ENCODE data around the gene KMT5C. TPM values are rescaled to one million over a fixed set of nuclear protein-coding genes. Genes with fewer than 3 reads are reported as not detected.

Gene KMT5C
- total and polyA plus RNA-seq, 2 donors: 7.7 to 23.5 TPM

GRCh38 chr19:55358493-55358892, 18.8 kb downstream of the KMT5C start:
- no peak for DNase-seq (ENCODE audit: low read depth in 6 of 9, low spot score in 9 of 9)
- 93% methylated on average over 19 of the region's 19 CpGs for WGBS
- Histone ChIP-seq H3K27ac (ENCODE audit: low read depth in 1 of 2, low read length in 1 of 2) (peak overlapping the region in 1 of 2 donors; percentile 46), H3K9me3 (ENCODE audit: control insufficient read depth in 2 of 2, insufficient read depth in 1 of 2, low read length in 1 of 2) (peaks cover 0 to 4% of the 10 kb centered on the region in 2 donors), H3K27me3 (ENCODE audit: control insufficient read depth in 2 of 2, insufficient read depth in 1 of 2, low read length in 1 of 2) (peaks cover 30 to 66% of the 10 kb centered on the region in 2 donors), H3K4me1 (ENCODE audit: control insufficient read depth in 2 of 2, insufficient read depth in 2 of 2, low read length in 2 of 2) (peaks cover 8% of the 10 kb centered on the region in 2 donors), H3K4me3 (ENCODE audit: low read length in 2 of 2) (no peak overlapping the region), H3K36me3 (ENCODE audit: control insufficient read depth in 2 of 2, insufficient read depth in 2 of 2, low read length in 1 of 2) (no peaks in the 10 kb centered on the region)

- Histone ChIP-seq H3K4me1 (ENCODE audit: control insufficient read depth in 2 of 2, insufficient read depth in 2 of 2, low read length in 2 of 2) (peaks cover 2 to 3% of the 10 kb centered on the region in 2 donors), H3K36me3 (ENCODE audit: control insufficient read depth in 2 of 2, insufficient read depth in 2 of 2, low read length in 1 of 2) (no peaks in the 10 kb centered on the region), H3K27ac (ENCODE audit: low read depth in 1 of 2, low read length in 1 of 2) (peak overlapping the region in 1 of 2 donors; percentile 72), H3K4me3 (ENCODE audit: low read length in 2 of 2) (no peak overlapping the region), H3K27me3 (ENCODE audit: control insufficient read depth in 2 of 2, insufficient read depth in 1 of 2, low read length in 1 of 2) (peaks cover 22 to 66% of the 10 kb centered on the region in 2 donors), H3K9me3 (ENCODE audit: control insufficient read depth in 2 of 2, insufficient read depth in 1 of 2, low read length in 1 of 2) (no peaks in the 10 kb centered on the region)
- WGBS: 90% methylated on average over 32 of the region's 32 CpGs
- DNase-seq (ENCODE audit: low read depth in 6 of 9, low spot score in 9 of 9): no peak
Observed at GRCh38 chr19:55358943-55359908, 19.6 kb downstream of the KMT5C start.

GRCh38 chr19:55360902-55361301, 21.2 kb downstream of the KMT5C start:
- no peak overlapping the region for H3K27ac ChIP-seq (ENCODE audit: low read depth in 1 of 2, low read length in 1 of 2)
- no peaks in the 10 kb centered on the region for H3K9me3 ChIP-seq (ENCODE audit: control insufficient read depth in 2 of 2, insufficient read depth in 1 of 2, low read length in 1 of 2)
- H3K4me1 ChIP-seq (ENCODE audit: control insufficient read depth in 2 of 2, insufficient read depth in 2 of 2, low read length in 2 of 2): no peaks in the 10 kb centered on the region
- WGBS: 92% methylated on average over 16 of the region's 16 CpGs
- DNase-seq (ENCODE audit: low read depth in 6 of 9, low spot score in 9 of 9): no peak
- peaks cover 6 to 62% of the 10 kb centered on the region in 2 donors for H3K27me3 ChIP-seq (ENCODE audit: control insufficient read depth in 2 of 2, insufficient read depth in 1 of 2, low read length in 1 of 2)
- no peak overlapping the region for H3K4me3 ChIP-seq (ENCODE audit: low read length in 2 of 2)
- no peaks in the 10 kb centered on the region for H3K36me3 ChIP-seq (ENCODE audit: control insufficient read depth in 2 of 2, insufficient read depth in 2 of 2, low read length in 1 of 2)

GRCh38 chr19:55362174-55362989, 22.7 kb downstream of the KMT5C start:
- WGBS: 90% methylated on average over 38 of the region's 38 CpGs

GRCh38 chr19:55362990-55363716, 23.5 kb downstream of the KMT5C start, which contains the start of gene GARIN5B:
TSS of gene GARIN5B (minus strand) at chr19:55363260. CDS start at chr19:55363066, 194 bp downstream.
- Histone ChIP-seq H3K9me3 (ENCODE audit: control insufficient read depth in 2 of 2, insufficient read depth in 1 of 2, low read length in 1 of 2) (no peaks in the 10 kb centered on the region), H3K27ac (ENCODE audit: low read depth in 1 of 2, low read length in 1 of 2) (no peak within 1 kb of the TSS), H3K36me3 (ENCODE audit: control insufficient read depth in 2 of 2, insufficient read depth in 2 of 2, low read length in 1 of 2) (no peaks in the 10 kb centered on the region), H3K4me1 (ENCODE audit: control insufficient read depth in 2 of 2, insufficient read depth in 2 of 2, low read length in 2 of 2) (no peaks in the 10 kb centered on the region), H3K27me3 (ENCODE audit: control insufficient read depth in 2 of 2, insufficient read depth in 1 of 2, low read length in 1 of 2) (peaks cover 3 to 63% of the 10 kb centered on the region in 2 donors), H3K4me3 (ENCODE audit: low read length in 2 of 2) (no peak within 1 kb of the TSS)
- WGBS: 95% methylated on average over 27 of the region's 27 CpGs
- DNase-seq (ENCODE audit: low read depth in 6 of 9, low spot score in 9 of 9): no peak

More at GRCh38 chr19:55362174-55362989, 22.7 kb downstream of the KMT5C start:
- no peak overlapping the region for H3K27ac ChIP-seq (ENCODE audit: low read depth in 1 of 2, low read length in 1 of 2)
- H3K27me3 ChIP-seq (ENCODE audit: control insufficient read depth in 2 of 2, insufficient read depth in 1 of 2, low read length in 1 of 2): peaks cover 0 to 61% of the 10 kb centered on the region in 2 donors
- H3K4me3 ChIP-seq (ENCODE audit: low read length in 2 of 2): no peak overlapping the region
- no peaks in the 10 kb centered on the region for H3K9me3 ChIP-seq (ENCODE audit: control insufficient read depth in 2 of 2, insufficient read depth in 1 of 2, low read length in 1 of 2)
- no peaks in the 10 kb centered on the region for H3K4me1 ChIP-seq (ENCODE audit: control insufficient read depth in 2 of 2, insufficient read depth in 2 of 2, low read length in 2 of 2)
- DNase-seq (ENCODE audit: low read depth in 6 of 9, low spot score in 9 of 9): no peak
- H3K36me3 ChIP-seq (ENCODE audit: control insufficient read depth in 2 of 2, insufficient read depth in 2 of 2, low read length in 1 of 2): no peaks in the 10 kb centered on the region

GRCh38 chr19:55365245-55365644, 25.6 kb downstream of the KMT5C start:
- Histone ChIP-seq H3K27ac (ENCODE audit: low read depth in 1 of 2, low read length in 1 of 2) (no peak overlapping the region), H3K9me3 (ENCODE audit: control insufficient read depth in 2 of 2, insufficient read depth in 1 of 2, low read length in 1 of 2) (no peaks in the 10 kb centered on the region), H3K4me1 (ENCODE audit: control insufficient read depth in 2 of 2, insufficient read depth in 2 of 2, low read length in 2 of 2) (peaks cover 3 to 7% of the 10 kb centered on the region in 2 donors), H3K27me3 (ENCODE audit: control insufficient read depth in 2 of 2, insufficient read depth in 1 of 2, low read length in 1 of 2) (peaks cover 24 to 73% of the 10 kb centered on the region in 2 donors), H3K4me3 (ENCODE audit: low read length in 2 of 2) (no peak overlapping the region), H3K36me3 (ENCODE audit: control insufficient read depth in 2 of 2, insufficient read depth in 2 of 2, low read length in 1 of 2) (no peaks in the 10 kb centered on the region)
- WGBS: 97% methylated on average over 8 of the region's 8 CpGs
- no peak for DNase-seq (ENCODE audit: low read depth in 6 of 9, low spot score in 9 of 9)

GRCh38 chr19:55365964-55366363, 26.3 kb downstream of the KMT5C start:
- 85% methylated on average over 19 of the region's 19 CpGs for WGBS
- DNase-seq (ENCODE audit: low read depth in 6 of 9, low spot score in 9 of 9): no peak

GRCh38 chr19:55366790-55367189, 27.1 kb downstream of the KMT5C start:
- 79% methylated on average over 3 of the region's 3 CpGs for WGBS

More at GRCh38 chr19:55365964-55366363, 26.3 kb downstream of the KMT5C start:
- no peak overlapping the region for H3K4me3 ChIP-seq (ENCODE audit: low read length in 2 of 2)
- H3K27me3 ChIP-seq (ENCODE audit: control insufficient read depth in 2 of 2, insufficient read depth in 1 of 2, low read length in 1 of 2): peaks cover 31 to 80% of the 10 kb centered on the region in 2 donors
- H3K9me3 ChIP-seq (ENCODE audit: control insufficient read depth in 2 of 2, insufficient read depth in 1 of 2, low read length in 1 of 2): no peaks in the 10 kb centered on the region
- H3K27ac ChIP-seq (ENCODE audit: low read depth in 1 of 2, low read length in 1 of 2): no peak overlapping the region
- H3K36me3 ChIP-seq (ENCODE audit: control insufficient read depth in 2 of 2, insufficient read depth in 2 of 2, low read length in 1 of 2): no peaks in the 10 kb centered on the region
- H3K4me1 ChIP-seq (ENCODE audit: control insufficient read depth in 2 of 2, insufficient read depth in 2 of 2, low read length in 2 of 2): peaks cover 3 to 7% of the 10 kb centered on the region in 2 donors

More at GRCh38 chr19:55366790-55367189, 27.1 kb downstream of the KMT5C start:
- no peaks in the 10 kb centered on the region for H3K36me3 ChIP-seq (ENCODE audit: control insufficient read depth in 2 of 2, insufficient read depth in 2 of 2, low read length in 1 of 2)
- peaks cover 3 to 7% of the 10 kb centered on the region in 2 donors for H3K4me1 ChIP-seq (ENCODE audit: control insufficient read depth in 2 of 2, insufficient read depth in 2 of 2, low read length in 2 of 2)
- H3K4me3 ChIP-seq (ENCODE audit: low read length in 2 of 2): no peak overlapping the region
- no peak for DNase-seq (ENCODE audit: low read depth in 6 of 9, low spot score in 9 of 9)
- H3K27me3 ChIP-seq (ENCODE audit: control insufficient read depth in 2 of 2, insufficient read depth in 1 of 2, low read length in 1 of 2): peaks cover 35 to 87% of the 10 kb centered on the region in 2 donors
- H3K9me3 ChIP-seq (ENCODE audit: control insufficient read depth in 2 of 2, insufficient read depth in 1 of 2, low read length in 1 of 2): no peaks in the 10 kb centered on the region
- no peak overlapping the region for H3K27ac ChIP-seq (ENCODE audit: low read depth in 1 of 2, low read length in 1 of 2)
